A673 (cell line): Measurements from ENCODE around the gene TMIE. TPM values are rescaled to one million over a fixed set of nuclear protein-coding genes. Genes with fewer than 3 reads are reported as not detected.

Experiments
- BruUV-seq: library from RNA; stranded (reverse); fragments of 400-500 nt; replicated peaks from 2 replicates; lab custom pipeline; 2021; lab: Mats Ljungman, UMichigan
- CTCF ChIA-PET: fragments of 300-600 bp; sonication (Branson Sonifier 250); formaldehyde crosslinking; loops from one replicate; lab custom pipeline; 2022; ENCODE audit warnings: antibody characterized with exemption; lab: Charles Lee
- POLR2A ChIA-PET: fragments of 300-600 bp; sonication (Branson Sonifier 250); formaldehyde crosslinking; loops from one replicate; lab custom pipeline; 2022; ENCODE audit warnings: antibody characterized with exemption; ENCODE audit not compliant: low non-redundant PET; lab: Charles Lee
- DNase-seq: peaks from one replicate; pipeline ENCODE4 v3.0.0-alpha.2; 2015; ENCODE audit warnings: low spot score
- H3K27ac ChIP-seq: fragments of 200-600 bp; sonication (generic); 2 replicates; pipeline ENCODE4 v1.5.1; 2016; ENCODE audit warnings: mixed run types, low read depth, mild to moderate bottlenecking, mixed read lengths, antibody characterized with exemption, low read length; ENCODE audit not compliant: poor library complexity, severe bottlenecking
- H3K27me3 ChIP-seq: fragments of 200-600 bp; sonication (generic); replicated peaks from 2 replicates; pipeline ENCODE4 v1.6.1; 2017; ENCODE audit warnings: mixed run types, low read depth, mild to moderate bottlenecking, mixed read lengths, antibody characterized with exemption, low read length; ENCODE audit not compliant: insufficient read depth, poor library complexity
- H3K36me3 ChIP-seq: fragments of 200-600 bp; sonication (generic); 2 replicates; pipeline ENCODE4 v1.6.1; 2016; ENCODE audit warnings: mixed run types, mild to moderate bottlenecking, mixed read lengths, antibody characterized with exemption, low read length; ENCODE audit not compliant: insufficient read depth, poor library complexity, severe bottlenecking
- H3K4me1 ChIP-seq: fragments of 200-600 bp; sonication (generic); 2 replicates; pipeline ENCODE4 v1.6.1; 2017; ENCODE audit warnings: mixed run types, mild to moderate bottlenecking, mixed read lengths, antibody characterized with exemption, low read length; ENCODE audit not compliant: insufficient read depth, poor library complexity, severe bottlenecking
- H3K4me3 ChIP-seq: fragments of 200-600 bp; sonication (generic); 2 replicates; pipeline ENCODE4 v1.5.1; 2016; ENCODE audit warnings: low read depth, mixed run types, mild to moderate bottlenecking, mixed read lengths, low read length; ENCODE audit not compliant: poor library complexity, severe bottlenecking
- H3K9me3 ChIP-seq: fragments of 200-600 bp; sonication (generic); 2 replicates; pipeline ENCODE4 v1.6.1; 2016; ENCODE audit warnings: mixed run types, low read depth, mild to moderate bottlenecking, mixed read lengths, antibody characterized with exemption, low read length; ENCODE audit not compliant: poor library complexity, severe bottlenecking
- EZH2 ChIP-seq: fragments of 200-600 bp; sonication (generic); IDR thresholded peaks from 2 replicates; pipeline ENCODE4 v1.6.1; 2017; ENCODE audit warnings: borderline replicate concordance, low read depth, mild to moderate bottlenecking, mixed read lengths, antibody characterized with exemption, low read length; ENCODE audit not compliant: poor library complexity, severe bottlenecking
- intact Hi-C: fragments of 100-400 bp; cut with micrococcal nuclease; formaldehyde crosslinking; loops from one replicate; pipeline ENCODE4 v1.10.0; 2022; ENCODE audit not compliant: unreplicated experiment
- total RNA-seq: library from RNA; stranded (reverse); gene quantifications from 2 replicates; pipeline ENCODE4 v1.2.3, GENCODE V29; 2021
- TF ChIP-seq, protein P1 (sequence below): fragments of 300-800, 200-600 bp; sonication (generic); conservative IDR thresholded peaks from 2 replicates; pipeline ENCODE4 v1.5.1; 2017; ENCODE audit warnings: low read depth, mild to moderate bottlenecking, antibody characterized with exemption, low read length, moderate library complexity, mixed read lengths

Gene TMIE
- total RNA-seq, 1 experiment from 2014 or later = not detected

DNA sequence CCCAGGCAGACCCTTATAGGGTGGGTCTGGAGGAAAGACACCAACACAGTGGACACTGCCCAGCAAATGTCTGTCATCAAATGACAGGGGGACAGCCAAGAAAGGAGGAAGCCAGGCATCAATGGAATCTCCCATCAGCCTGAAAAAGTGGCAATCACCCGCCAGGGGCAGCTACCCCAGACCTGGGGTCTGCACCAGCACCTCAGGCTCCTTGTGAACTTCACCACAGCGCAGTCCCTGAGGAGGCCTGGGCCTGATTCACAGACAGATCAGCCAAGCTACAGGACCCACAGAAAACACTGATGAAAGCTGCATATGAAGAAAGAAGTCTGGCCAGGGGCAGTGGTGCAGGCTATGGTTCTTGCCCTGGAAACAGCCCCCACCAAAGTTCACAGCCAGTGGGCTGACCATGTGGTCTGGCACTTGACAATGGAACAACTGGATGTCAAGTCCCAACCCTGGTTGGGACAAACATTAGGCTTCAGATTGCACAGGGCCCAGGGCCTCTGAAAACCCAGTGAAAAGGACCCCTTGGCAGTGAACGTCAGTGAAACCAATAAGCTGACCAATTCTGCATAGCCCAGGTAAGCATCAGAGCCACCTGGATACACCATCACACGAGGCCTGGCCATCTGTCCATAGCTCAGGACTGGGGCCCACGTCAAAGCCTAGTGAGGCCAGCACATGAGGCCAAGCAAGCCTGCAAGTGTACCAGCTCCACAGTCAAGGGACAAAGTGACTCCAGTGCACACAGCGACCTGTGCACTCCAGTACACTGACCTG is 36.8 kb upstream of the TMIE start:
- ChIA-PET CTCF (no interaction called here), POLR2A (no interaction called here)
- Histone ChIP-seq H3K27me3 (no peaks in the 10 kb centered on the region), H3K9me3 (no peaks in the 10 kb centered on the region), H3K36me3 (no peaks in the 10 kb centered on the region), H3K27ac (no peak overlapping the region), H3K4me3 (no peak overlapping the region), H3K4me1 (no peaks in the 10 kb centered on the region)
- BruUV-seq = no TSS peak
- TF ChIP-seq, protein P1, sequence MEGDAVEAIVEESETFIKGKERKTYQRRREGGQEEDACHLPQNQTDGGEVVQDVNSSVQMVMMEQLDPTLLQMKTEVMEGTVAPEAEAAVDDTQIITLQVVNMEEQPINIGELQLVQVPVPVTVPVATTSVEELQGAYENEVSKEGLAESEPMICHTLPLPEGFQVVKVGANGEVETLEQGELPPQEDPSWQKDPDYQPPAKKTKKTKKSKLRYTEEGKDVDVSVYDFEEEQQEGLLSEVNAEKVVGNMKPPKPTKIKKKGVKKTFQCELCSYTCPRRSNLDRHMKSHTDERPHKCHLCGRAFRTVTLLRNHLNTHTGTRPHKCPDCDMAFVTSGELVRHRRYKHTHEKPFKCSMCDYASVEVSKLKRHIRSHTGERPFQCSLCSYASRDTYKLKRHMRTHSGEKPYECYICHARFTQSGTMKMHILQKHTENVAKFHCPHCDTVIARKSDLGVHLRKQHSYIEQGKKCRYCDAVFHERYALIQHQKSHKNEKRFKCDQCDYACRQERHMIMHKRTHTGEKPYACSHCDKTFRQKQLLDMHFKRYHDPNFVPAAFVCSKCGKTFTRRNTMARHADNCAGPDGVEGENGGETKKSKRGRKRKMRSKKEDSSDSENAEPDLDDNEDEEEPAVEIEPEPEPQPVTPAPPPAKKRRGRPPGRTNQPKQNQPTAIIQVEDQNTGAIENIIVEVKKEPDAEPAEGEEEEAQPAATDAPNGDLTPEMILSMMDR = no peak
- TF ChIP-seq EZH2 = no peak
- intact Hi-C loops = no loop called here
- DNase-seq = no peak

- DNase-seq = no peak
These were observed 36.0 kb upstream of the TMIE start for GRCh38 chr3:46664971-46665762.

DNA sequence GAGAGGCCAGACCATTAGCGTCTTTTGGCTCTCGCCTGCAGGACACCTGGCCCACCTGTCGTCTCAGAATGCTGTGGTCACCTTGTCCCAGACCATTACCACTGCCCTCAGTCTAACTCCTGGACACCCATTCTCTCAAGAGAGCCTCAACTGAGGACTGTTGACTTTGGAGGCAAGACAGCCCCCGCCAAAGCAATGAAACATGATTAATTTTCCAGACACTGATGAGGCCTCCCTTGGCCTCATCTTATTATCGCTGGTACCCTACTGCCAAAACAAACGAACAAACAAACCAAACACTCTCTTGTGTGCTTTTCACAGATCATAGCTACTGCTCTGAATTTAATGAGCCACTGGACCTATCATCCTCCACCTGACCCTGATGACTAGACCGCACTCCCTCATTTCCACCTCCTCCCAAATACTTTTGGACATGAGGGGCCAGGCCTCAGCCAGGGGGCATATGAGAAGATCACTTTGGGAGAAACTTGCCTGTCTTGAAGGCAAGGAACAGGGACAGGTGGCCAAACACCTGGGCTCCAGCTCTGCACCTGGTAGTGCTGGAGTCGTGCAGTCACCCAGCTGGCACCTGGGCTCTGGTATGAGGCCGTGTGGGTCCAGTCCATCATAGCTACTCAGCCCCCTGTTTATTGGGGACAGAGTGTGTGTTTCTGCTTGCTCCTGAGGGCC is 35.3 kb upstream of the TMIE start:
- no peak overlapping the region for H3K4me3 ChIP-seq
- TF ChIP-seq, protein P1 = no peak
- TF ChIP-seq EZH2 = no peak
- no peak overlapping the region for H3K27ac ChIP-seq
- BruUV-seq = no TSS peak
- intact Hi-C loops = no loop called here
- H3K4me1 ChIP-seq = no peaks in the 10 kb centered on the region
- POLR2A ChIA-PET = no interaction called here
- no peaks in the 10 kb centered on the region for H3K9me3 ChIP-seq
- no peaks in the 10 kb centered on the region for H3K27me3 ChIP-seq
- DNase-seq = no peak
- H3K36me3 ChIP-seq = no peaks in the 10 kb centered on the region
- CTCF ChIA-PET = no interaction called here

More at GRCh38 chr3:46664971-46665762, 36.0 kb upstream of the TMIE start:
- Histone ChIP-seq H3K9me3 (no peaks in the 10 kb centered on the region), H3K4me3 (no peak overlapping the region), H3K4me1 (no peaks in the 10 kb centered on the region), H3K27me3 (no peaks in the 10 kb centered on the region), H3K36me3 (no peaks in the 10 kb centered on the region), H3K27ac (no peak overlapping the region)
- CTCF ChIA-PET = no interaction called here
- POLR2A ChIA-PET = no interaction called here
- intact Hi-C loops = no loop called here
- BruUV-seq = no TSS peak
- TF ChIP-seq, protein P1 = no peak
- no peak for TF ChIP-seq EZH2
